K562 (cell line): ENCODE measurements around the gene CDCA5. TPM values are rescaled to one million over a fixed set of nuclear protein-coding genes. Genes with fewer than 3 reads are reported as not detected.
A peak's percentile ranks its signal among the peaks of the same experiment; 100 is the strongest.

Source experiments
- EGR1 ChIP-seq: fragments of 450-650 bp; conservative IDR thresholded peaks from 2 replicates; pipeline ENCODE4 v1.6.1; 2017; ENCODE audit warnings: mild to moderate bottlenecking
- FOS ChIP-seq: IDR thresholded peaks from 3 replicates; pipeline ENCODE4 v1.6.1; 2011; ENCODE audit not compliant: insufficient read length; ENCODE audit errors: extremely low read depth
- JUN ChIP-seq, 2 experiments: sonication (generic) in 1 of 2; formaldehyde crosslinking in 1 of 2; IDR thresholded peaks; 2 replicates each; pipeline versions ENCODE4 v1.6.1 to v1.8.0; 2012 to 2022; ENCODE audit warnings: borderline replicate concordance in 2 of 2, mild to moderate bottlenecking in 2 of 2, improper control_type of control experiment in 1 of 2, low read depth in 1 of 2, low read length in 1 of 2, missing genetic modification reagents in 1 of 2
- NR1H2 ChIP-seq: sonication (generic); formaldehyde crosslinking; IDR thresholded peaks from 2 replicates; pipeline ENCODE4 v1.4.0; 2020; ENCODE audit warnings: mild to moderate bottlenecking, missing genetic modification reagents
- PCBP1 ChIP-seq: fragments of 200-400 bp; formaldehyde crosslinking; IDR thresholded peaks from 2 replicates; pipeline ENCODE4 v1.6.1; 2018; ENCODE audit warnings: mild to moderate bottlenecking, low read depth, low read length; ENCODE audit not compliant: poor library complexity, severe bottlenecking
- ZNF407 ChIP-seq: fragments of 450-650 bp; IDR thresholded peaks from 2 replicates; pipeline ENCODE4 v1.6.1; 2016; ENCODE audit warnings: low read depth
- ZNF699 ChIP-seq: fragments of 250-450 bp; sonication (Bioruptor Pico); IDR thresholded peaks from 2 replicates; pipeline ENCODE4 v1.8.0; 2021; ENCODE audit warnings: mild to moderate bottlenecking, moderate library complexity; ENCODE audit not compliant: insufficient replicate concordance
- polyA plus RNA-seq, 8 experiments: library from polyadenylated mRNA; depleted of rRNA in 4 of 8; stranded (reverse) in 5 of 8; unstranded in 3 of 8; fragments of >200 nt; fragmentation: Nextera tagmentation in 2 of 8; fragmentation: Illumina TruSeq in 1 of 8; extraction: Ambion mirVana in 2 of 8; extraction: Trizol in 1 of 8; gene quantifications; 2 replicates each; pipeline versions ENCODE4 v1.2.1 to v1.2.3, GENCODE V29; 2011 to 2014; ENCODE audit warnings: inconsistent platforms in 1 of 8, missing spikeins in 1 of 8
- total RNA-seq, 7 experiments: library from RNA; depleted of rRNA in 6 of 7; stranded (reverse); fragments of >200 nt in 6 of 7; fragmentation: Illumina TruSeq in 2 of 7; extraction: Trizol in 2 of 7; gene quantifications; 2 replicates each; pipeline versions ENCODE4 v1.2.1 to v1.2.3, GENCODE V29; 2011 to 2021; ENCODE audit warnings: low replicate concordance in 1 of 7
- TF ChIP-seq, protein P1 (sequence below): fragments of 450-650 bp; IDR thresholded peaks from 2 replicates; pipeline ENCODE4 v1.6.1; 2018; ENCODE audit not compliant: partially characterized antibody

Gene CDCA5
- total and polyA plus RNA-seq, 9 of the 15 experiments (the other 6 are each of a cell fraction or from before 2014, with no cell fraction given) = 18.9 to 94.3 (median 64.6) TPM

DNA sequence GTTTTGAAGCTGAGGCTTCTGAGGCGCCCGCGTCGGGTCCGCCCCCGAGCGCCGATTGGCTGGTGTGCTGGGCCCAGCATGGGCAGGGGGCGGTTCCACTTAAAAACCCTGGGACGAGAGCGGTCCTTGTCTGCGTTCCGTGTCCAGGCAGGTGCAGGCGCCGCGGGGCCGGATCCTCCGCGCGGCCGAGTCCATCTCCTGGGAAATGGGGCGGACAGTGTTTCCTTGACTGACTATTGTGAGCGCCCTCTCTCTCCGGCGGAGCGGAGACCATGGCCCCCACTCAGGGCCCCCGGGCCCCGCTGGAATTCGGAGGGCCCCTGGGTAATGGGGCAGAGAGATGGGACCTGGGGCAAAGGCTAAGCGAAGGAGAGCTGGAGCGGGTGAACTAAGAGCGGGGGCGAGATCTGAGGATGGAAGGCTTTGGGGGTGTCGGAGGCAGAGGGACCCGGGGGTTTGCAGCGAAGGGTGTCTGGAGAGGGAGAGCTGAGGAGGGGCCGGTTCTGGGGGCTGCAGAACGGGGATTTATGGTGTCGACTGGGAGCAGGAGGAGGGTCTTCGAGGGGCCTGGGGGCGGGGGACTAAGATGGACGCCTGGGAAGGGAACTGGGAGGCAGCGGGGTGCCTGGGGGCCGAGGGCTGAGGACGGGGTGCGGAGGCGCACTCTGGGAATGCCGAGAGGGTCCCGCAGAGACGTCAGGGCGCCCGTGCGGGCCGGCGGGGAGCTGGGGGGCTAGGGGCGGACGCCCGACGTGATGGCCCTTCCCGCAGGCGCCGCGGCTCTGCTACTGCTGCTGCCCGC, 28.1 kb upstream of the CDCA5 start, which contains the start of gene TM7SF2 (continued):
- TF ChIP-seq, protein P1, sequence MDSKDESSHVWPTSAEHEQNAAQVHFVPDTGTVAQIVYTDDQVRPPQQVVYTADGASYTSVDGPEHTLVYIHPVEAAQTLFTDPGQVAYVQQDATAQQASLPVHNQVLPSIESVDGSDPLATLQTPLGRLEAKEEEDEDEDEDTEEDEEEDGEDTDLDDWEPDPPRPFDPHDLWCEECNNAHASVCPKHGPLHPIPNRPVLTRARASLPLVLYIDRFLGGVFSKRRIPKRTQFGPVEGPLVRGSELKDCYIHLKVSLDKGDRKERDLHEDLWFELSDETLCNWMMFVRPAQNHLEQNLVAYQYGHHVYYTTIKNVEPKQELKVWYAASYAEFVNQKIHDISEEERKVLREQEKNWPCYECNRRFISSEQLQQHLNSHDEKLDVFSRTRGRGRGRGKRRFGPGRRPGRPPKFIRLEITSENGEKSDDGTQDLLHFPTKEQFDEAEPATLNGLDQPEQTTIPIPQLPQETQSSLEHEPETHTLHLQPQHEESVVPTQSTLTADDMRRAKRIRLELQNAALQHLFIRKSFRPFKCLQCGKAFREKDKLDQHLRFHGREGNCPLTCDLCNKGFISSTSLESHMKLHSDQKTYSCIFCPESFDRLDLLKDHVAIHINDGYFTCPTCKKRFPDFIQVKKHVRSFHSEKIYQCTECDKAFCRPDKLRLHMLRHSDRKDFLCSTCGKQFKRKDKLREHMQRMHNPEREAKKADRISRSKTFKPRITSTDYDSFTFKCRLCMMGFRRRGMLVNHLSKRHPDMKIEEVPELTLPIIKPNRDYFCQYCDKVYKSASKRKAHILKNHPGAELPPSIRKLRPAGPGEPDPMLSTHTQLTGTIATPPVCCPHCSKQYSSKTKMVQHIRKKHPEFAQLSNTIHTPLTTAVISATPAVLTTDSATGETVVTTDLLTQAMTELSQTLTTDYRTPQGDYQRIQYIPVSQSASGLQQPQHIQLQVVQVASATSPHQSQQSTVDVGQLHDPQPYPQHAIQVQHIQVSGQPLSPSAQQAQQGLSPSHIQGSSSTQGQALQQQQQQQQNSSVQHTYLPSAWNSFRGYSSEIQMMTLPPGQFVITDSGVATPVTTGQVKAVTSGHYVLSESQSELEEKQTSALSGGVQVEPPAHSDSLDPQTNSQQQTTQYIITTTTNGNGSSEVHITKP = peak; percentile 87
- TF ChIP-seq ZNF407 = peak; percentile 45; the same call in 1 of the 2 replicates
- peak; percentile 70 for TF ChIP-seq FOS
- no peak for TF ChIP-seq ZNF699
- no peak for TF ChIP-seq JUN (IDR thresholded peaks at IDR 0.05; ENCODE audit: borderline replicate concordance, low read depth, low read length)
- no peak; the same call in 1 of the 2 replicates for TF ChIP-seq JUN (CRISPR knock-in tag; IDR thresholded peaks at IDR 0.05; ENCODE audit: borderline replicate concordance)
- peak; percentile 67 for TF ChIP-seq EGR1
- TF ChIP-seq PCBP1 = peak; percentile 4
- no peak for TF ChIP-seq NR1H2
